Cardiac muscle cell (in vitro differentiated cells and primary cell): ENCODE measurements around the gene ABHD8. TPM values are rescaled to one million over a fixed set of nuclear protein-coding genes. Genes with fewer than 3 reads are reported as not detected.

Source experiments
- DNase-seq, 2 donors: peaks; one replicate each; pipeline versions ENCODE4 v3.0.0 to v3.0.0-alpha.2; 2010 to 2017; ENCODE audit warnings: low read depth in 1 of 2, low spot score in 1 of 2
- H3K27ac ChIP-seq: fragments of 200-600 bp; sonication (generic); 2 replicates; pipeline ENCODE4 v1.5.1; 2016
- H3K27me3 ChIP-seq: fragments of 200-600 bp; sonication (generic); 2 replicates; pipeline ENCODE4 v1.6.0; 2016; ENCODE audit warnings: control low read depth
- H3K36me3 ChIP-seq: fragments of 200-600 bp; sonication (generic); 2 replicates; pipeline ENCODE4 v1.5.1; 2016; ENCODE audit warnings: control low read depth
- H3K4me1 ChIP-seq: fragments of 200-600 bp; sonication (generic); 2 replicates; pipeline ENCODE4 v1.8.1; 2017; ENCODE audit warnings: low read depth, mild to moderate bottlenecking, mixed run types
- H3K4me3 ChIP-seq: fragments of 200-600 bp; sonication (generic); 2 replicates; pipeline ENCODE4 v1.5.1; 2016; ENCODE audit warnings: mild to moderate bottlenecking
- H3K9me3 ChIP-seq: fragments of 200-600 bp; sonication (generic); 2 replicates; pipeline ENCODE4 v1.5.1; 2017; ENCODE audit warnings: low read depth, mild to moderate bottlenecking, control low read depth
- CTCF ChIP-seq: IDR thresholded peaks from 2 replicates; pipeline ENCODE4 v1.5.1; 2012; ENCODE audit warnings: low read depth, mild to moderate bottlenecking, low read length
- polyA plus RNA-seq: library from polyadenylated mRNA; unstranded; fragments of >200 nt; fragmentation: Nextera tagmentation; extraction: Ambion mirVana; gene quantifications from 2 replicates; pipeline ENCODE4 v1.2.1, GENCODE V29; 2016
- total RNA-seq: library from RNA; depleted of rRNA; stranded (reverse); fragments of >200 nt; gene quantifications from 2 replicates; pipeline ENCODE4 v1.2.3, GENCODE V29; 2016

The ABHD8 gene
- total and polyA plus RNA-seq, 2 experiments from 2014 or later = 38.1 to 50.6 TPM

GRCh38 chr19:17340302-17340870, 37.2 kb upstream of the ABHD8 start:
- Histone ChIP-seq H3K4me1 (peaks cover 4% of the 10 kb centered on the region), H3K36me3 (no peaks in the 10 kb centered on the region), H3K9me3 (no peaks in the 10 kb centered on the region), H3K4me3 (no peak overlapping the region), H3K27ac (no peak overlapping the region), H3K27me3 (no peaks in the 10 kb centered on the region)
- no peak for DNase-seq
- no peak for TF ChIP-seq CTCF

GRCh38 chr19:17339088-17339741, 36.0 kb upstream of the ABHD8 start:
- H3K36me3 ChIP-seq = no peaks in the 10 kb centered on the region
- no peak overlapping the region for H3K4me3 ChIP-seq

GRCh38 chr19:17338433-17339078, 35.3 kb upstream of the ABHD8 start:
- H3K4me1 ChIP-seq = peaks cover 4% of the 10 kb centered on the region
- H3K27me3 ChIP-seq = no peaks in the 10 kb centered on the region
- peak overlapping the region; percentile 65 for H3K4me3 ChIP-seq
- no peak for DNase-seq
- no peak for TF ChIP-seq CTCF
- no peak overlapping the region for H3K27ac ChIP-seq
- no peaks in the 10 kb centered on the region for H3K36me3 ChIP-seq
- no peaks in the 10 kb centered on the region for H3K9me3 ChIP-seq

More at GRCh38 chr19:17339088-17339741, 36.0 kb upstream of the ABHD8 start:
- Histone ChIP-seq H3K4me1 (peaks cover 4% of the 10 kb centered on the region), H3K27me3 (no peaks in the 10 kb centered on the region), H3K9me3 (no peaks in the 10 kb centered on the region), H3K27ac (no peak overlapping the region)
- no peak for TF ChIP-seq CTCF
- DNase-seq = no peak

- H3K27me3 ChIP-seq = no peaks in the 10 kb centered on the region
- H3K4me3 ChIP-seq = peak overlapping the region; percentile 65
- no peak for TF ChIP-seq CTCF
- H3K27ac ChIP-seq = no peak overlapping the region
- H3K9me3 ChIP-seq = no peaks in the 10 kb centered on the region
- peaks cover 4% of the 10 kb centered on the region for H3K4me1 ChIP-seq
- H3K36me3 ChIP-seq = no peaks in the 10 kb centered on the region
- peak in 1 of 2 donors; percentile 28 for DNase-seq
Observed at GRCh38 chr19:17337675-17338432, 34.6 kb upstream of the ABHD8 start.

- peaks cover 4% of the 10 kb centered on the region for H3K4me1 ChIP-seq
- no peak for TF ChIP-seq CTCF
- peak within 1 kb of the TSS; percentile 65 for H3K4me3 ChIP-seq
- H3K36me3 ChIP-seq = no peaks in the 10 kb centered on the region
- peak within 1 kb of the TSS; percentile 71 for H3K27ac ChIP-seq
- no peaks in the 10 kb centered on the region for H3K27me3 ChIP-seq
- no peaks in the 10 kb centered on the region for H3K9me3 ChIP-seq
- peak; percentile 99 to 100 for DNase-seq
Observed at GRCh38 chr19:17336872-17337674, 33.8 kb upstream of the ABHD8 start, which contains the start of gene GTPBP3. GTPBP3 (plus strand) TSS chr19:17337553; CDS start chr19:17337612, 59 bp downstream.
